Nephron (organoid): ENCODE measurements around the gene TAMALIN.
A peak's percentile ranks its signal among the peaks of the same experiment; 100 is the strongest.

Source experiments
- H3K27ac Mint-ChIP-seq, 3 experiments: 2 replicates each; pipeline ENCODE4 v1.8.0; 2020; ENCODE audit warnings: mixed read lengths in 3 of 3, mild to moderate bottlenecking in 2 of 3, moderate library complexity in 1 of 3
- H3K27me3 Mint-ChIP-seq: 2 replicates; pipeline ENCODE4 v1.8.0; 2021; ENCODE audit warnings: low read depth, mild to moderate bottlenecking, moderate library complexity, mixed read lengths
- H3K36me3 Mint-ChIP-seq: 2 replicates; pipeline ENCODE4 v1.8.0; 2020; ENCODE audit warnings: low read depth, mixed read lengths
- H3K4me1 Mint-ChIP-seq: 2 replicates; pipeline ENCODE4 v1.8.0; 2020; ENCODE audit warnings: mixed read lengths
- H3K4me3 Mint-ChIP-seq, 3 experiments: 2 replicates each; pipeline ENCODE4 v1.8.0; 2020; ENCODE audit warnings: mild to moderate bottlenecking in 3 of 3, mixed read lengths in 3 of 3, moderate library complexity in 2 of 3
- H3K9me3 Mint-ChIP-seq: 2 replicates; pipeline ENCODE4 v1.8.0; 2020; ENCODE audit warnings: mixed read lengths
- CTCF ChIP-seq, 3 experiments: fragments of 200-600 bp; sonication (generic); IDR thresholded peaks; one replicate each; pipeline ENCODE4 v1.5.0; 2021; ENCODE audit warnings: antibody characterized with exemption in 3 of 3; ENCODE audit not compliant: unreplicated experiment in 3 of 3

Gene TAMALIN

GRCh38 chr12:51971679-51972421 lies 34.9 kb upstream of the TAMALIN start:
- H3K36me3 Mint-ChIP-seq = peaks cover 23% of the 10 kb centered on the region
- no peak for TF ChIP-seq CTCF (IDR thresholded peaks at IDR 0.05; ENCODE audit: unreplicated experiment in 3 of 3)
- peak overlapping the region; percentile 7 to 90 (median 46) for H3K27ac Mint-ChIP-seq
- H3K4me3 Mint-ChIP-seq = peak overlapping the region in 1 of 3 experiments; percentile 3
- no peaks in the 10 kb centered on the region for H3K27me3 Mint-ChIP-seq
- H3K4me1 Mint-ChIP-seq = peaks cover 53% of the 10 kb centered on the region
- H3K9me3 Mint-ChIP-seq = no peaks in the 10 kb centered on the region

- Mint-ChIP-seq H3K9me3 (no peaks in the 10 kb centered on the region), H3K27me3 (no peaks in the 10 kb centered on the region), H3K27ac (peak overlapping the region; percentile 12 to 95 (median 38)), H3K36me3 (peaks cover 25% of the 10 kb centered on the region), H3K4me3 (no peak overlapping the region), H3K4me1 (peaks cover 55% of the 10 kb centered on the region)
- no peak for TF ChIP-seq CTCF (IDR thresholded peaks at IDR 0.05; ENCODE audit: unreplicated experiment in 3 of 3)
Observed at GRCh38 chr12:51972422-51972812, 34.3 kb upstream of the TAMALIN start.

- peak overlapping the region; percentile 12 to 95 (median 38) for H3K27ac Mint-ChIP-seq
- no peaks in the 10 kb centered on the region for H3K9me3 Mint-ChIP-seq
- H3K36me3 Mint-ChIP-seq = peaks cover 28% of the 10 kb centered on the region
- no peak for TF ChIP-seq CTCF (IDR thresholded peaks at IDR 0.05; ENCODE audit: unreplicated experiment in 3 of 3)
- H3K27me3 Mint-ChIP-seq = no peaks in the 10 kb centered on the region
- H3K4me3 Mint-ChIP-seq = no peak overlapping the region
- peaks cover 55% of the 10 kb centered on the region for H3K4me1 Mint-ChIP-seq
Observed at GRCh38 chr12:51972849-51973273, 33.9 kb upstream of the TAMALIN start.

- no peak for TF ChIP-seq CTCF (IDR thresholded peaks at IDR 0.05; ENCODE audit: unreplicated experiment in 3 of 3)
- Mint-ChIP-seq H3K27me3 (no peaks in the 10 kb centered on the region), H3K4me3 (peak overlapping the region in 1 of 3 experiments; percentile 10), H3K4me1 (peaks cover 55% of the 10 kb centered on the region), H3K9me3 (no peaks in the 10 kb centered on the region), H3K36me3 (peaks cover 35% of the 10 kb centered on the region), H3K27ac (peak overlapping the region in 2 of 3 experiments; percentile 38 to 95)
Observed at GRCh38 chr12:51973560-51973959, 33.2 kb upstream of the TAMALIN start.

- Mint-ChIP-seq H3K36me3 (peaks cover 33% of the 10 kb centered on the region), H3K9me3 (no peaks in the 10 kb centered on the region), H3K4me1 (peaks cover 55% of the 10 kb centered on the region), H3K27me3 (no peaks in the 10 kb centered on the region), H3K4me3 (no peak overlapping the region), H3K27ac (peak overlapping the region in 1 of 3 experiments; percentile 95)
- no peak for TF ChIP-seq CTCF (IDR thresholded peaks at IDR 0.05; ENCODE audit: unreplicated experiment in 3 of 3)
Observed at GRCh38 chr12:51974646-51975045, 32.1 kb upstream of the TAMALIN start.

GRCh38 chr12:51975196-51975595 lies 31.6 kb upstream of the TAMALIN start:
- no peak for TF ChIP-seq CTCF (IDR thresholded peaks at IDR 0.05; ENCODE audit: unreplicated experiment in 3 of 3)
- H3K27me3 Mint-ChIP-seq = no peaks in the 10 kb centered on the region
- H3K4me1 Mint-ChIP-seq = peaks cover 55% of the 10 kb centered on the region
- H3K9me3 Mint-ChIP-seq = no peaks in the 10 kb centered on the region
- H3K4me3 Mint-ChIP-seq = no peak overlapping the region
- peak overlapping the region in 1 of 3 experiments; percentile 95 for H3K27ac Mint-ChIP-seq
- peaks cover 36% of the 10 kb centered on the region for H3K36me3 Mint-ChIP-seq
